Medulla oblongata (tissue), 1 donor: ENCODE data around the gene OPA1.

Experiments used
- DNase-seq: peaks from one replicate; pipeline ENCODE4 v3.0.0-alpha.2; 2015; ENCODE audit errors: extremely low spot score

The OPA1 gene

GRCh38 chr3:193645806-193646205 is 52.8 kb downstream of the OPA1 start:
- no peak for DNase-seq

GRCh38 chr3:193648542-193649076 is 55.6 kb downstream of the OPA1 start:
- no peak for DNase-seq

DNA sequence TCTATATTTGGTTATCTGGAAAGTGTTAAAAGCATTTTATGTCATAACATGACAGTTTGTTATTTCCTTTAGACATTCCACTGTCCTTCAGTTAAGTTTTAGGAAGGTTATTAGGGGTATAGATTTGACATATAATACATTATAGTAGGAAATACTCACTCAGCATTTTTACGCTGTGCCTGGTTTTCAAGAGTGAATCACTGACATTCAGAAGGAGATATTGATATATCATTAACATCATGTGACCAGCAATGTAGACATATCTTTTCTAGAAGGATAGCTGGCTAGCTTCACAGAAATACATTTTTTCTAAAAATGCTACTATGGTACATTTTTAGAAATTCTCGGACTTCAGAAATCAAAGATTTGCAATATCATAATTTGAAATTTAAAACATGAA is 57.6 kb downstream of the OPA1 start:
- DNase-seq: no peak

GRCh38 chr3:193655831-193656433 is 62.9 kb downstream of the OPA1 start:
- DNase-seq: no peak

DNA sequence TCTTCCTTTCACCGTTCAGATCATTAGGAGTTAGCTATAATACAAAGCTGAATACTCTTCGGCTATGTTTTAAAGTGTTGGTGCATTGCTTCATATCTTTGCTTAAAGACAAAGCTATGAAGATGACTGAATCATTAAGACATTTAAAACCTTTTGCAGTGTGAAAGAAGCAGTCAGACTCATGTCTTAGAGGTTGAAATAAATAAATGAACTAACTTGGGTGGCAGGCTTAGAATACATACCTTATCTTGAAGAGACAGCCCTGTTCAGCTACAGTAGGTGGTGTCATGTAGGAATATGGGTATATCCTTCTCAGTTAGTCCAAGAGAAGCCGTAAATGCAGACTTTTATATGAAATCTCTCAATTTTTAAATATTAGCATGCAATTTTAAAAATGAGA is 63.4 kb downstream of the OPA1 start:
- no peak for DNase-seq

DNA sequence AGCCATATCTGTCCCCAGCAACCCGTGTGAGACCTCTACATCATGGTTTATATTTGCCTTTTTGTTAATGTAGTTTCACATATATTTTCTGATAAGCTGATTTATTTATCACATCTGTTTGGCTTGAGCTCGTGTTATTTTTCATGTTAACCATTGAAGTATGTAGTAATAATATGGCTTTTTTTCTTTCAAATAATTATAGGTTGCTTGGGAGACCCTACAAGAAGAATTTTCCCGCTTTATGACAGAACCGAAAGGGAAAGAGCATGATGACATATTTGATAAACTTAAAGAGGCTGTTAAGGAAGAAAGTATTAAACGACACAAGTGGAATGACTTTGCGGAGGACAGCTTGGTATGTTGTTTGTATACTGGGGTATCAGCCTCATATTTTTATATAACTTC is 63.9 kb downstream of the OPA1 start:
- DNase-seq: no peak

GRCh38 chr3:193660171-193660570 is 67.2 kb downstream of the OPA1 start:
- DNase-seq: no peak

- no peak for DNase-seq
These were observed 67.8 kb downstream of the OPA1 start for GRCh38 chr3:193660698-193661411.

DNA sequence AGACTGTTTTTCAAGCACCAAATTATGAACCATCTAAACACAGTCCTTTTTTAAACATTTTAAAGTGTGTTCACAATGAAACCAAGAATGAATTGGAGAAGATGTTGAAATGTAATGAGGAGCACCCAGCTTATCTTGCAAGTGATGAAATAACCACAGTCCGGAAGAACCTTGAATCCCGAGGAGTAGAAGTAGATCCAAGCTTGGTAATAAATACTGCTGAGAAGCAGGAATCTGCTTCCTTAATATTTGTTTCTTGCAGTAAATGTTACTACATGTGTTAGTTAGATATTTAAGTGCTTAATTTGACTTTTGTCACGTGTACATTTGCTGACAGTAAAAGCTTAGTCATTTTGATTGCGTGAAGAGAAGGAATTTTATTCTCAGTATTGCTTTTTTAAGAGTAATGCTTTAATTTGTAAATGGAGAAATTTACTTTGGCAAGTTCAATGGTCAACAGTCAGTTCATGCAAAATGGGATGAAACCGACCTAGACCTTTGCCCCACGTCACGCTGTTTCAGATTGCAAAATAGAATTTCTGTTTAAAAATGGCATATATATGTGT is 69.8 kb downstream of the OPA1 start:
- DNase-seq: no peak

- peak; percentile 21 for DNase-seq
These were observed 72.5 kb downstream of the OPA1 start for GRCh38 chr3:193665370-193665989.

DNA sequence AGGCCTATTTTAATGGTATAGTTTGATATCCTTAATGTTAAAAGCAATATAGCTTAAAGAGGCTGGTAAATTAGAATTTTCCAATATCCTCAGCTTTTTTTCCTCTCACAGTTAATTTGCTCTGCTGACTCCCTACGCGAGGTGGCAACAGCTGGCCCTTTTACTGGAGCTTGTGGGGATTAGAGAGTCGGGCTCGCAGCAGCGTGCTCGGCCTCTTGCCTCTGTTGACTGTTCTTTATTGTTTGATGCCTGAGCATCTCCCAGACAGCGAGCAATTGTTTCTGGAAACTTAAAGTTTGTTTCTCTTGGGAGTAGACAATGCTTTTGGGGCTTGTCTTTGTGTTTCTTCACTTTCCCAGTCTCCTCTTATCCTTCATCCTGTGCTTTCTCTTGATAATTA is 80.8 kb downstream of the OPA1 start:
- DNase-seq: peak; percentile 86

DNA sequence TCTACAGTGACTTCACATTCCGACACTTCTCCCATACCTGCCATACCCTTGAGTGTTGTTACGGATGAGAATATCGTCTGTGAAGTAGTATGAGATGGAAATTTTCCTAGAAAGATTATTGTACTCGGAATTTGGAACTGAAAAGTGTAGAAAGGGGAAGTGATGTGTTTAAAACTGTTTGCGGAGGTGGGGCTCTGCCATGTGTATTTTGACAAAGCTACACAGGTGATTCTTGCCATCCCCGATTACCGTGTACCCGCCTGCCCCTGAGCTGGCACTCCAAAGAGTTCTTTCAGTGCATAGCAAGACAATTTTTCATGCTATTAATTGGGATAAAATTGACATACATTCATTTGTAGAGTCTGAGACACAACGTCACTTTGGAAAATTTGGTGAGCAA is 81.7 kb downstream of the OPA1 start:
- no peak for DNase-seq

DNA sequence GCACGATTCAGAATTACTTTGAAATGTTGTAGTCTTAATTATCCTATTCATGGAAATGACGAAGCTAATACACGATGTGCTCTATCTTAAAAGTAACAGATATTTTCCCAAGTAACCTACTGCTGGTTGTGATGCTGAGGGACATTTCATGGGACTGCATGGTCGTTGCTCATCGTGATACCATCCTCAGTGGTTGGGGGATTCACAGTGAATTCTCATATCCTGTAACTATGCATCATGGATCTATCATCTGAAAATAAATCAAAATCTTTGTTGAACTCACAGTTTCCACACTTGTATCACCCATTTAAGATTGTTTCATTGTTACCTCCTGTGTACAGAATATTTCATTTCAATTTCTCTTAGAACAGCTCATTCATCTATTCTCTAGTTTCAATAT is 84.7 kb downstream of the OPA1 start:
- DNase-seq: no peak

- no peak for DNase-seq
These were observed 87.2 kb downstream of the OPA1 start for GRCh38 chr3:193680220-193680619.

DNA sequence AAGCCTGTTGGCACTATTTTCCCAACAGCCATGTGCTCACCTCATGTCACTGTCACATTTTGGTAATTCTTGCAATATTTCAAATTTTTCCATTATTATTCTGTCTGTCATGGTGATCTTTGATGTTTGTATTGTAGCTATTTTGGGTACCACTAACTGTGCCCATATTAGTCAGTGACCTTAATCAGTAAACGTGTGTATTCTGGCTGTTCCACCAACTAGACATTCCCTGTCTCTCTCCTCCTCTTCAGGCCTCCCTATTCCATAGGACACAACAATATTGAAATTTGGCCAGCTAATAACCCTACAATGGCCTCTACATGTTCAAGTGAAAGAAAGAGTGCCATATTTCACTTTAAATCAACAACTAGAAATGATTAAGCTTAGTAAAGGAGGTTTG is 88.6 kb downstream of the OPA1 start:
- no peak for DNase-seq

GRCh38 chr3:193686665-193687483 is 93.9 kb downstream of the OPA1 start:
- no peak for DNase-seq

GRCh38 chr3:193688834-193689714 is 96.1 kb downstream of the OPA1 start:
- DNase-seq: no peak

DNA sequence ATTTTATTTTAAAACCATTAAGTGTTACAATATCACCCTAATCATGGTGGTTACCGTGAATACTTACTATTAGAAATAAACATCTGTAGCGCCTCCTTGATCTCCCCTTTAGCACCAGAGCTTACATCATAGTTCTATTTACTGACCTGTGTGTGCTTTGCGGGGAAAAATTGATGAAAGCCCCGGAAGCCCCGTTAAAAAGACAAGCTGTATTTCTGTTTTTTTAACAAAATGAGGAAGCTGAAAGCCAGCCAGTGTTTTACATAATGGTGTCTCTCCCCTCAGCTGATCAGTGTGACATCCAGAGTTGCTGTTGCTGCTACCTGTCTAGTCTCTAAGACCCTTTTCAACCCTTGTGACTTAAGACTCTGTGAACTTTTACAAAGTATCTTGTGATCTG is 100.8 kb downstream of the OPA1 start:
- DNase-seq: no peak

DNA sequence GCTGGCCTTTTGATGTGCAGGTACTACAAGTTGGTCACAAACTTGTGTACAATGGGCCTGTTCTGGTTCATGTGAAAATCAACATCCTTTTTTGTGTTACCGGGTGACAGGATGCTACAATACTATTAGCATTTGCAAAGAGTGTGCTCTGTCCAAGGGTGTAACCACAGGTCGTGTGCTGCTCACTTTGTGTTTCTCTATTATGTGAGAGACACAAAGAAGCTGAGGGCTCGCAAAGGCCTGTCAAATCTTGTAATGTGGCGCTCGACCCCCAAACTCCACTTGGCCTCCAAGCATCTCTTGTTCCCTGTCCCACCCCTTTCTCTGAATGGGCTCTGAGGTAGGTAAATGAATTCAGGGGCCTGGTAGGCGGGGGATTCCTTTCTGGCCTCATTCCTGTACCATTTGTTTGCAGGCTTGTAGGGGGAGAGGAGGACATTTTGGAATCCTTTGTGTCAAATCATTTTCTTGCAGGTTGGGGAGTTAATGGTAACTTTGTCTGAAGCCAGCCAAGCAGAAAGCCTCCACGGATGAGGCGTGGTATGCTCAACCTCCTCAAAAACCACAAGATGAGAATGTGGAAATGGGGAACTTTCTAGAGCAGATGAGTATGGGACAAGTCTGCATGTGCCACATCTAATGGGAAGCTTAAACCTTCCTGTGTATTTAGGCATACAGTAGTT is 109.1 kb downstream of the OPA1 start:
- DNase-seq: no peak

DNA sequence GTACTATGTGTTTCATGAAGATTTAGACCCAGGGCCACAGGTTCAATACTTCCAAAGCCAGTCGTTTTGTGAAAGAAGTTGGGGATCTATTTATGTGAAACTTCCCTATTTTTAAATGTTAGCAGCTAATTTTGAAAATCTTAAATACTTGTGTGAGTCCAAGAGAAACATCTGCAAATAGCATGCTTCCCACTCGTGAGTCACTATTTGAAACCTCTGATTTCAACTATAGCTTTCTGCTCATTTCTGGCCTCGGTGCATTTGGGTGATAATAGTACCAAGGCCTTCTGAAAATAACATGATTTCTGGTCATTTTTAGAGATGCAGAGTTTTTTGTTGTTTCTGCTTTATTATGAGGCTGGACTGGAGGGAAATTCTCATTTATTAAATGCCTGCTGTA is 110.0 kb downstream of the OPA1 start:
- DNase-seq: no peak
